HG02798 (cell line): ENCODE results near the gene KLF6.
"Not testable (repeated sequence)": the region's sequence is repeated elsewhere in the genome, so short reads cannot be mapped to it uniquely, and the experiment has no call there.

Source experiments
- ATAC-seq: cut with Tn5 transposase; IDR thresholded peaks from one replicate; pipeline ENCODE4 v1.9.1; 2021; ENCODE audit warnings: mild to moderate bottlenecking; ENCODE audit not compliant: unreplicated experiment, poor library complexity

Gene KLF6

DNA sequence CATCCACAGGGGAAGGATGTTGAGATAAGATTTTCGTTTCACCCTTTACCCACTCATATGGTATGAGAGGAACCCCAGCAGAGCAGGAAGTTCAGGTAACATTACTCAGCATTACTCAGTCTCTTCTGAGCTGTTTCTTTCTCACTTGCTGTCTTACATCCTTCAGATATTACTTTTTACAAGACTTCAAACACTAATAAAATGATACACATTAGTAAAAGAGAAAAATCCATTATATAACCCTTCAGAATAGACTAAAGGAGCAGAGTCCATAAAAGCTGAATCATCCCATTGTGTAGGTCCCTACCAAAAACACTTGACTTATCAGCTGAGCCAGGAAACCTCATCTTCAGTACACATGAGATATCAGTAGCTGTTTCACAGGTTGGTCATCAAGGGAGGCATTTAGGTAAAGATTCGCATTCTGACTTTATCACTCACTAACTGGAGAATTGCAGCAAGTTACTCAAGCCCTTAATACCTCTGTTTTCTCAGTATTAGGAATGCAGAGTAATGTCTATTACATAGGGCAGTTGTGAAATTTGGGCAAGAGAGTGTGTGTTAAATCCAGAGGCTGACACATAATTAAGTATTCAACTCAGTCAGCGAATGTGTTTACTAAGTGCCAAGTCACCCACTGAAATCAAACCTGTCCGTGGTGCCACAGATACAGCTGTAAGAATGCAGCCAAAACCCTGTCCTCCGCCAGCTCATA lies 44.7 kb downstream of the KLF6 start:
- ATAC-seq = no peak

- ATAC-seq = no peak
These were observed 46.1 kb downstream of the KLF6 start for GRCh38 chr10:3738855-3739350.

DNA sequence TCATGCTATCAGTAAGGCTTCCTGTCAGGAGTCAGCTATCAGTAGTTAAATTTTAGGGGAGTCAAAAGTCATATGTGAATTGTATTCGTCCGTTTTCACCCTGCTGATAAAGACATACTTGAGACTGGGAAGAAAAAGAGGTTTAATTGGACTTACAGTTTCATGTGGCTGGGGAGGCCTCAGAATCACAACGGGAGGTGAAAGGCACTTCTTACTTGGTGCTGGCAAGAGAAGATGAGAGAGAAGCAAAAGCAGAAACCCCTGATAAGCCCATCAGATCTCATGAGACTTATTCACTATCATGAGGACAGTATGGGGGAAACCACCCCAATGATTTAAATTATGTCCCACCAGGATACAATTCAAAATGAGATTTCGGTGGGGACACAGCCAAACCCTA lies 47.1 kb downstream of the KLF6 start:
- ATAC-seq = no peak

DNA sequence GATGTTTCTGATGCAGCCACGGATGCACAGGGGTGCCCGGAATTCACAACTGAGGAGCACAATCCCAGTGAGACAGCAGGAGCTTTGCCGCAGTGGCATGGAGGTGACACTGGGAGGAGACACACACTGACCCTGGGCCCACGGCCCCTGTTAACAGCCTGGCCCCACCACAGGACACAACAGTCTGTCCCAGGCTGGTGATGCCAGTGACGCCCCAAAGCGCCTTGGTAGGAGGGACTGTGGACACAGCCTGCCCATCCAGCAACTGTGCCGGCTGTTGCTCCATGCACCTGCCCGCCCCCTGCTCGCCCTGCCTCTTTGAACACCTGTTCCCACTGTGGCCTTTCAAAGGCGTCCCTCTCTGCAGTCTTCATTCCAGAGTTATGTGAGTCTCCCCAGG lies 49.8 kb downstream of the KLF6 start:
- no peak for ATAC-seq

GRCh38 chr10:3734111-3734510 lies 50.9 kb downstream of the KLF6 start:
- ATAC-seq = no peak

GRCh38 chr10:3732183-3732582 lies 52.8 kb downstream of the KLF6 start:
- not testable (repeated sequence) for ATAC-seq

DNA sequence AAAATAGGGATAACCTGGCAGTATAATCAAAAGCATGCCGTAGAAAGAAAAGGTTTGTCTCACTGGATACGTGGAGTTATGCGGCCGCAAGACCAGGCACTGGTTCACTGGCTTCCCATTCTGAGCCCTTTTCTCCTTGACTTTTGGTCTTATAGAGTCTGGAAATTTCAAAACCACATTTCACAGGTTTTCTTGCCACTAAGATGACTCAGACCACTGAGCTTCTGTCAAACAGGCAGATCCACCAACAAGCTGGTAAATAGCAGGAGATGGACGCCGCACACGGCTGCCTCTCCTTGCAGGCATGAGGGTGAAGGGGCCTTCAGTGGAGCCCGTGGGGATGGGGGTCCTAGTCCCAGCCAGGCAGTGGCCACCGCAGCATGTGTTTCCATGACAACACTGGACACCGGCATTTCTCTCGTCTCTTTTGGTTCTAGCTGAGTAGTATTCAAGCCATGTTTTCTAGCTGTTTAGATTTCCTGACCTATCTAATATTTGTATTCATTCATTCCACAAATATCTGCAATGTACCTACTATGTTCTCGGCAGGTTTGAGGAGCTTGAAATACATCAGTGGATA lies 55.5 kb downstream of the KLF6 start:
- ATAC-seq = no peak

DNA sequence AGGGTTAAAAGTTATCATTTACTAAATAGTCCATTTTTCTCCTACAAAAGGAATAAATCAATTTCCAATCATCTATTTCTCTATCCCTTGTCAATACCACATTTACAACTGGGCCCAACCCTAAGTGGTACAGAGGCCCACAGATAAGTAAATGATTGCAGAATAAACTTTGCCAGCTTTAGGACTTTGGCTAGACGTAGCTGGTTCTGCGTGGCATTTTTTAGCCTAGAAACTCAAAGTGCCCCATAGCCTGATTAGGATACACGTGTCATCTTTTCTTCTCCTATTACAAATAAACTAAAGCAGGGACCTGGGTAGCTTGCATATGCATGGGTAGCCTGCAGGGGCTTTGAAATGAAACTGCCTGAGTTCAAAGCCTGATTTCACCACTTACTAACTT lies 56.4 kb downstream of the KLF6 start:
- ATAC-seq = no peak

- no peak for ATAC-seq
These were observed 57.7 kb downstream of the KLF6 start for GRCh38 chr10:3727268-3727667.
